GM23338 (cell line): ENCODE results near the gene SRPK2. TPM values are rescaled to one million over a fixed set of nuclear protein-coding genes. Genes with fewer than 3 reads are reported as not detected.

Source experiments
- ATAC-seq: fragments of 200-7000 bp; cut with Tn5 transposase; 3 replicates; pipeline ENCODE4 v1.9.1; 2020
- DNase-seq: peaks from one replicate; pipeline ENCODE4 v3.0.0-alpha.2; 2015; ENCODE audit warnings: low spot score
- H2AFZ ChIP-seq: fragments of 200-600 bp; sonication (generic); 2 replicates; pipeline ENCODE4 v1.8.0; 2016; ENCODE audit warnings: antibody characterized with exemption, mild to moderate bottlenecking, moderate library complexity
- H3F3A ChIP-seq: fragments of 200-600 bp; sonication (generic); replicated peaks from 2 replicates; pipeline ENCODE4 v1.8.0; 2017; ENCODE audit warnings: antibody characterized with exemption, mixed run types, low read depth
- H3K27ac ChIP-seq: fragments of 200-600 bp; sonication (generic); 2 replicates; pipeline ENCODE4 v1.6.1; 2016; ENCODE audit warnings: low read depth
- H3K27me3 ChIP-seq: fragments of 200-600 bp; sonication (generic); 2 replicates; pipeline ENCODE4 v1.8.0; 2016; ENCODE audit warnings: mild to moderate bottlenecking, mixed run types, moderate library complexity; ENCODE audit not compliant: insufficient read depth
- H3K36me3 ChIP-seq: fragments of 200-600 bp; sonication (generic); 2 replicates; pipeline ENCODE4 v1.8.0; 2016; ENCODE audit warnings: mild to moderate bottlenecking; ENCODE audit not compliant: insufficient read depth
- H3K4me1 ChIP-seq: fragments of 200-600 bp; sonication (generic); 2 replicates; pipeline ENCODE4 v1.8.0; 2016; ENCODE audit warnings: mild to moderate bottlenecking, moderate library complexity; ENCODE audit not compliant: insufficient read depth
- H3K4me2 ChIP-seq: fragments of 200-600 bp; sonication (generic); 2 replicates; pipeline ENCODE4 v1.7.1; 2017; ENCODE audit warnings: mixed run types
- H3K4me3 ChIP-seq: fragments of 200-600 bp; sonication (generic); 2 replicates; pipeline ENCODE4 v1.6.1; 2016; ENCODE audit warnings: mixed run types
- H3K79me2 ChIP-seq: fragments of 200-600 bp; sonication (generic); replicated peaks from 2 replicates; pipeline ENCODE4 v1.8.0; 2017; ENCODE audit warnings: mild to moderate bottlenecking; ENCODE audit not compliant: insufficient read depth
- H3K9me2 ChIP-seq: fragments of 200-600 bp; sonication (generic); 2 replicates; pipeline ENCODE4 v1.8.0; 2017; ENCODE audit not compliant: insufficient read depth
- H4K20me1 ChIP-seq: fragments of 200-600 bp; sonication (generic); replicated peaks from 2 replicates; pipeline ENCODE4 v1.8.0; 2017; ENCODE audit warnings: mild to moderate bottlenecking; ENCODE audit not compliant: insufficient read depth
- H3K27ac Mint-ChIP-seq: 2 replicates; pipeline ENCODE4 v1.8.0; 2020; ENCODE audit warnings: inconsistent platforms, mild to moderate bottlenecking, moderate library complexity, mixed read lengths
- H3K27me3 Mint-ChIP-seq: 3 replicates; pipeline ENCODE4 v1.8.0; 2022; ENCODE audit warnings: low read depth, mild to moderate bottlenecking, moderate library complexity, mixed read lengths, inconsistent platforms; ENCODE audit not compliant: insufficient read depth, poor library complexity
- H3K36me3 Mint-ChIP-seq: 3 replicates; pipeline ENCODE4 v1.8.0; 2021; ENCODE audit warnings: low read depth, mild to moderate bottlenecking, inconsistent platforms, moderate library complexity, mixed read lengths
- H3K4me1 Mint-ChIP-seq: 3 replicates; pipeline ENCODE4 v1.8.0; 2020; ENCODE audit warnings: mild to moderate bottlenecking, inconsistent platforms, mixed read lengths
- H3K4me3 Mint-ChIP-seq: 3 replicates; pipeline ENCODE4 v1.8.0; 2021; ENCODE audit warnings: moderate library complexity, mild to moderate bottlenecking, inconsistent platforms, mixed read lengths
- H3K9me3 Mint-ChIP-seq: 3 replicates; pipeline ENCODE4 v1.8.0; 2020; ENCODE audit warnings: moderate library complexity, mild to moderate bottlenecking, inconsistent platforms, mixed read lengths
- CREB1 ChIP-seq: fragments of 250-450 bp; sonication (Bioruptor Pico); IDR thresholded peaks from 2 replicates; pipeline ENCODE4 v1.5.0; 2020; ENCODE audit warnings: low read depth, mild to moderate bottlenecking, moderate library complexity
- EZH2 ChIP-seq: fragments of 200-600 bp; sonication (generic); IDR thresholded peaks from one replicate; pipeline ENCODE4 v1.8.0; 2017; ENCODE audit warnings: antibody characterized with exemption, mild to moderate bottlenecking, low read depth; ENCODE audit not compliant: unreplicated experiment
- POLR2AphosphoS5 ChIP-seq: IDR thresholded peaks from 2 replicates; pipeline ENCODE4 v1.6.1; 2016; ENCODE audit warnings: antibody characterized with exemption, low read depth
- ZNF462 ChIP-seq: fragments of 250-450 bp; sonication (Bioruptor Pico); IDR thresholded peaks from 2 replicates; pipeline ENCODE4 v1.5.0; 2020; ENCODE audit warnings: mild to moderate bottlenecking, moderate library complexity
- polyA plus RNA-seq: library from polyadenylated mRNA; unstranded; fragments of >200 nt; fragmentation: Nextera tagmentation; extraction: Ambion mirVana; gene quantifications from 2 replicates; pipeline ENCODE4 v1.2.1, GENCODE V29; 2016
- total RNA-seq: library from RNA; depleted of rRNA; stranded (reverse); fragments of >200 nt; shearing (Covaris generic); gene quantifications from 2 replicates; pipeline ENCODE4 v1.2.3, GENCODE V29; 2014
- TF ChIP-seq, protein P1 (sequence below), 2 experiments: fragments of 200-600 bp in 1 of 2; sonication (generic) in 1 of 2; conservative IDR thresholded peaks; 2 replicates each; pipeline versions ENCODE4 v1.5.1 to v1.6.1; 2016 to 2017; ENCODE audit warnings: antibody characterized with exemption in 2 of 2, low read depth in 2 of 2, mild to moderate bottlenecking in 2 of 2, moderate library complexity in 1 of 2

The SRPK2 gene
- total and polyA plus RNA-seq, 2 experiments from 2014 or later: 66.3 to 91.5 TPM

GRCh38 chr7:105196473-105196872 is 192.2 kb downstream of the SRPK2 start (continued):
- TF ChIP-seq ZNF462 (CRISPR knock-in tag): no peak
- TF ChIP-seq CREB1 (CRISPR knock-in tag): no peak

GRCh38 chr7:105195891-105196290 is 192.8 kb downstream of the SRPK2 start:
- Histone ChIP-seq H2AFZ (no peak overlapping the region), H3K36me3 (no peaks in the 10 kb centered on the region), H3K4me1 (no peaks in the 10 kb centered on the region), H3F3A (no peaks in the 10 kb centered on the region), H3K79me2 (peaks cover 13% of the 10 kb centered on the region), H4K20me1 (peaks cover under 1% of the 10 kb centered on the region; the same call in 1 of the 2 replicates), H3K27ac (no peak overlapping the region), H3K4me2 (no peak overlapping the region), H3K27me3 (no peaks in the 10 kb centered on the region), H3K4me3 (no peak overlapping the region), H3K9me2 (no peaks in the 10 kb centered on the region)
- H3K27me3 Mint-ChIP-seq: no peaks in the 10 kb centered on the region
- no peak overlapping the region for H3K27ac Mint-ChIP-seq
- H3K4me3 Mint-ChIP-seq: no peak overlapping the region
- no peaks in the 10 kb centered on the region for H3K9me3 Mint-ChIP-seq
- no peak for DNase-seq
- ATAC-seq: no peak
- peaks cover 4% of the 10 kb centered on the region; the same call in 2 of the 3 replicates for H3K4me1 Mint-ChIP-seq
- H3K36me3 Mint-ChIP-seq: no peaks in the 10 kb centered on the region; the same call in 2 of the 3 replicates
- TF ChIP-seq EZH2: no peak
- TF ChIP-seq, protein P1, sequence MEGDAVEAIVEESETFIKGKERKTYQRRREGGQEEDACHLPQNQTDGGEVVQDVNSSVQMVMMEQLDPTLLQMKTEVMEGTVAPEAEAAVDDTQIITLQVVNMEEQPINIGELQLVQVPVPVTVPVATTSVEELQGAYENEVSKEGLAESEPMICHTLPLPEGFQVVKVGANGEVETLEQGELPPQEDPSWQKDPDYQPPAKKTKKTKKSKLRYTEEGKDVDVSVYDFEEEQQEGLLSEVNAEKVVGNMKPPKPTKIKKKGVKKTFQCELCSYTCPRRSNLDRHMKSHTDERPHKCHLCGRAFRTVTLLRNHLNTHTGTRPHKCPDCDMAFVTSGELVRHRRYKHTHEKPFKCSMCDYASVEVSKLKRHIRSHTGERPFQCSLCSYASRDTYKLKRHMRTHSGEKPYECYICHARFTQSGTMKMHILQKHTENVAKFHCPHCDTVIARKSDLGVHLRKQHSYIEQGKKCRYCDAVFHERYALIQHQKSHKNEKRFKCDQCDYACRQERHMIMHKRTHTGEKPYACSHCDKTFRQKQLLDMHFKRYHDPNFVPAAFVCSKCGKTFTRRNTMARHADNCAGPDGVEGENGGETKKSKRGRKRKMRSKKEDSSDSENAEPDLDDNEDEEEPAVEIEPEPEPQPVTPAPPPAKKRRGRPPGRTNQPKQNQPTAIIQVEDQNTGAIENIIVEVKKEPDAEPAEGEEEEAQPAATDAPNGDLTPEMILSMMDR (conservative IDR thresholded peaks at IDR 0.05; ENCODE audit: low read depth in 2 of 2): no peak
- no peak for TF ChIP-seq POLR2AphosphoS5
- TF ChIP-seq CREB1 (CRISPR knock-in tag): no peak
- no peak for TF ChIP-seq ZNF462 (CRISPR knock-in tag)
